Suppressor macrophage (primary cell): ENCODE measurements around the gene WWTR1.

Experiments used
- DNase-seq, 4 experiments: peaks; one replicate each; pipeline ENCODE4 v3.0.0-alpha.2; 2020 to 2022
- total RNA-seq, 17 experiments: gene quantifications; one replicate each; lab custom pipeline; 2026; ENCODE audit warnings: mixed read lengths in 6 of 17, inconsistent platforms in 3 of 17; lab: John Stamatoyannopoulos, UW

The WWTR1 gene
- total RNA-seq = 4.3 to 22.7 (median 11.7) reads per million in 17 experiments

- DNase-seq = peak; percentile 30 to 67 (median 54)
Measured at GRCh38 chr3:149657926-149658743, at the start of gene WWTR1. TSS of gene WWTR1 (minus strand) at chr3:149658025. CDS start at chr3:149657306, 719 bp downstream.

GRCh38 chr3:149706905-149707304, 49.1 kb upstream of the WWTR1 start:
- DNase-seq = no peak

- DNase-seq = no peak
Measured at GRCh38 chr3:149705416-149705815, 47.6 kb upstream of the WWTR1 start.

- DNase-seq = no peak
Measured at GRCh38 chr3:149703466-149703865, 45.6 kb upstream of the WWTR1 start.

- no peak for DNase-seq
Measured at GRCh38 chr3:149702691-149703441, 45.0 kb upstream of the WWTR1 start.

GRCh38 chr3:149701977-149702350, 44.1 kb upstream of the WWTR1 start:
- no peak for DNase-seq

GRCh38 chr3:149701206-149701976, 43.6 kb upstream of the WWTR1 start:
- no peak for DNase-seq

- DNase-seq = no peak
Measured at GRCh38 chr3:149688122-149688757, 30.4 kb upstream of the WWTR1 start.

GRCh38 chr3:149686996-149687395, 29.2 kb upstream of the WWTR1 start:
- DNase-seq = no peak

GRCh38 chr3:149678351-149678950, 20.6 kb upstream of the WWTR1 start:
- DNase-seq = no peak

GRCh38 chr3:149673393-149673792, 15.6 kb upstream of the WWTR1 start:
- no peak for DNase-seq

- DNase-seq = no peak
Measured at GRCh38 chr3:149670742-149671492, 13.1 kb upstream of the WWTR1 start.

- no peak for DNase-seq
Measured at GRCh38 chr3:149667576-149667975, 9.8 kb upstream of the WWTR1 start.

GRCh38 chr3:149663966-149664365, 6.1 kb upstream of the WWTR1 start:
- no peak for DNase-seq

GRCh38 chr3:149662240-149662887, 4.5 kb upstream of the WWTR1 start:
- DNase-seq = no peak

GRCh38 chr3:149660462-149660861, 2.6 kb upstream of the WWTR1 start:
- no peak for DNase-seq

- peak in 1 of 4 experiments; percentile 12 for DNase-seq
Measured at GRCh38 chr3:149658744-149659497, 1.1 kb upstream of the WWTR1 start.

GRCh38 chr3:149657321-149657925, 402 bp downstream of the WWTR1 start:
- peak in 1 of 4 experiments; percentile 7 for DNase-seq

GRCh38 chr3:149655826-149656574, 1.8 kb downstream of the WWTR1 start:
- no peak for DNase-seq
